Transverse colon (tissue), 4 donors: Measurements from ENCODE around the gene TWF1. TPM values are rescaled to one million over a fixed set of nuclear protein-coding genes. Genes with fewer than 3 reads are reported as not detected.

Experiments
- DNase-seq: peaks from one replicate; pipeline ENCODE4 v3.0.0-alpha.2; 2019
- H3K27ac ChIP-seq, 4 donors: fragments of 200-600 bp; sonication (generic); 2 replicates each; pipeline ENCODE4 v1.5.1; 2016 to 2018; ENCODE audit warnings: inconsistent platforms in 4 of 4
- H3K27me3 ChIP-seq: fragments of 200-600 bp; sonication (generic); 2 replicates; pipeline ENCODE4 v1.5.1; 2017; ENCODE audit warnings: inconsistent platforms
- H3K36me3 ChIP-seq, 4 donors: fragments of 200-600 bp; sonication (generic); 2 replicates each; pipeline ENCODE4 v1.5.1; 2017 to 2019; ENCODE audit warnings: inconsistent platforms in 4 of 4
- H3K4me1 ChIP-seq, 4 donors: fragments of 200-600 bp; sonication (generic); 2 replicates each; pipeline ENCODE4 v1.5.1; 2017 to 2020; ENCODE audit warnings: inconsistent platforms in 4 of 4
- H3K4me3 ChIP-seq, 4 donors: fragments of 200-600 bp; sonication (generic); 1 replicate in 1 of 4; 2 replicates in 3 of 4; pipeline versions ENCODE4 v1.5.1 to v1.6.1; 2017 to 2019; ENCODE audit warnings: inconsistent platforms in 4 of 4
- H3K9me3 ChIP-seq, 2 donors: fragments of 200-600 bp; sonication (generic); 2 replicates each; pipeline ENCODE4 v1.5.1; 2017 to 2019; ENCODE audit warnings: inconsistent platforms in 2 of 2
- CTCF ChIP-seq, 5 experiments: fragments of 200-600 bp in 3 of 5; fragments of 450-650 bp in 2 of 5; sonication (generic) in 3 of 5; IDR thresholded peaks; 1 replicate in 2 of 5; 2 replicates in 3 of 5; pipeline ENCODE4 v1.5.1; 2016 to 2017; ENCODE audit warnings: antibody characterized with exemption in 5 of 5, inconsistent platforms in 3 of 5, mild to moderate bottlenecking in 2 of 5, moderate library complexity in 1 of 5
- EP300 ChIP-seq: sonication (generic); formaldehyde crosslinking; IDR thresholded peaks from one replicate; pipeline ENCODE4 v1.6.1; 2017; ENCODE audit warnings: antibody characterized with exemption, low read depth
- POLR2A ChIP-seq: fragments of 450-650 bp; IDR thresholded peaks from one replicate; pipeline ENCODE4 v1.6.1; 2016; ENCODE audit warnings: antibody characterized with exemption, mild to moderate bottlenecking, moderate library complexity
- POLR2AphosphoS5 ChIP-seq, 3 donors: sonication (generic); formaldehyde crosslinking; IDR thresholded peaks; one replicate each; pipeline ENCODE4 v1.6.1; 2016; ENCODE audit warnings: antibody characterized with exemption in 3 of 3
- WGBS, 2 donors: methylation state at CpG; one replicate each; pipeline ENCODE4 v1.1.5; 2018; ENCODE audit warnings: low coverage in 1 of 2; 5-methylcytosine and 5-hydroxymethylcytosine counted together
- in situ Hi-C, 4 donors: fragments of 200-750 bp; cut with MboI; loops; one replicate each; pipeline versions ENCODE4 v1.15.0 to v1.15.1; 2017; ENCODE audit warnings: low sequenced_read_pairs in 3 of 4, low pct_ligation_motif_present in 1 of 4, low pct_unique_long_range_greater_than_20kb in 1 of 4
- intact Hi-C: fragments of 100-400 bp; cut with DNase I; formaldehyde crosslinking; loops from one replicate; pipeline ENCODE4 v1.15.1; 2023; ENCODE audit warnings: low total_unique reads
- total RNA-seq, 4 donors: library from RNA; depleted of rRNA; stranded (reverse); fragments of >200 nt; gene quantifications; one replicate each; pipeline ENCODE4 v1.1.0, GENCODE V29; 2016

TWF1 gene
- total RNA-seq, 4 donors from 2014 or later = 32.8 to 99.9 (median 62.5) TPM

DNA sequence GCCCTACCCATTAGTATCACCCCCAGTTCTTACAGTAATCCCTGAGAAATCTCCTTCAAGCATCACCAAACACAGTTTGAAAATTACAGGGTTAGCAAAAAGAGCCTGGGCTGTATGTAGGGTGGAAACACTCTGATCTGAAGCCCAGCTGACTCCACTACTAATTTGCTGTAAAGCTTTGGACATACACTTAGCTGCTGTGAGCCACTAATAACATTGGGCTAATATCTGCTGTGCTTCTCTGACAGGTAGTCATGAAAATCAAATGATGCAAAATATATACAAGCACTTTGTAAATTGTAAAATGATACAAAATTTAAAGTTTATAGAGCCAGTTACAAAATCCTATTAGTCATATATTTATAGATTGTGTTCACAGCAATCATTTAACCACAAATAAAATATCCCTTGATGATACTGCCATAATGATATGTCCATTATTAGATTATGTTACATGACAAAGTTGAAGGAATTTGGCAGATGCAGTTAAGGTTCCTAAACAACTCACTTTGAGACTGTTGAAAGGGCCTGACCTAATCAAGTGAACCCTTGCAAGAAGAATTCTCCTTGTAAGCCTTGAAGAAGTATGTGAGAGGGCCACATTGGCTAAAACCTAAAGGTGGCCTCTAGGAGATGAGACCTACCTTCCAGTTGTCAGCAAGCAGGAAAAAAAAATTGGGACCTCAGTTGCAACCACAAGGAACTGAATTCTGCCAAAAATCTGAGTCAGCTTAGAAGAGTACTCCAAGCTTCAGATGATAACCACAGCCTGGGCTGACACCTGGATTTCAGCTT, 19.0 kb downstream of the TWF1 start:
- TF ChIP-seq POLR2AphosphoS5 (IDR thresholded peaks at IDR 0.05) (no peak), CTCF (IDR thresholded peaks at IDR 0.05) (no peak), EP300 (no peak), POLR2A (no peak)
- Histone ChIP-seq H3K4me1 (no peaks in the 10 kb centered on the region), H3K4me3 (no peak overlapping the region), H3K9me3 (no peaks in the 10 kb centered on the region), H3K27me3 (no peaks in the 10 kb centered on the region), H3K36me3 (peaks cover 0 to 48% (median 22%) of the 10 kb centered on the region in 4 donors), H3K27ac (no peak overlapping the region)
- DNase-seq = no peak
- intact Hi-C loops (no loop called here), in situ Hi-C loops (no loop called here)

DNA sequence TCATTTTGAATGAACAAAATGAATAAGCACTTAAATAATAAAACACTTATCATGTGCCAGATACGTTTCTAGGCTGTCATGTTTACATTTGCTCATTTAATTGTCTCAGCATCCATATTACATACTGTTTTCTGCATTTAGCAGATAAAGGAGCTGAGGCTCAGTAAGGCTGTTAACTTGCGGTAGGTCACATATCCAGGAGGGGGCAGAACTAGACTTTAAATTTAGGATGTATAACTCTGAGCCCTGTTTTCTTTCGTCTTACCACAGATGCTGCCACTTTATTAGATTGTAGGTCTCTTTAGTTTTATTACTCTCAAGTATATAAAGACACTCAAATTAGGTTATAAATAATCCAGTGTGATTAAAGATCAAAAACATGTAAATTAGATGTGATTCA, 29.6 kb downstream of the TWF1 start:
- no peaks in the 10 kb centered on the region for H3K27me3 ChIP-seq
- H3K27ac ChIP-seq = no peak overlapping the region
- TF ChIP-seq CTCF (IDR thresholded peaks at IDR 0.05) (no peak), EP300 (no peak), POLR2A (no peak), POLR2AphosphoS5 (IDR thresholded peaks at IDR 0.05) (no peak)
- H3K4me1 ChIP-seq = no peaks in the 10 kb centered on the region
- H3K4me3 ChIP-seq = no peak overlapping the region
- no peaks in the 10 kb centered on the region for H3K9me3 ChIP-seq
- peaks cover 0 to 65% (median 22%) of the 10 kb centered on the region in 4 donors for H3K36me3 ChIP-seq
- 53 to 63% methylated on average over 3 of the region's 3 CpGs for WGBS, 2 donors
- intact Hi-C loops (no loop called here), in situ Hi-C loops (loop anchor here in 2 of 4 donors (10.0 kb wide), 1 partner anchor 108 kb away; no protein-coding TSS in a partner anchor)
- no peak for DNase-seq

- intact Hi-C loops = no loop called here
- no peaks in the 10 kb centered on the region for H3K27me3 ChIP-seq
Observed at GRCh38 chr12:43766291-43766690, 39.8 kb downstream of the TWF1 start.

DNA sequence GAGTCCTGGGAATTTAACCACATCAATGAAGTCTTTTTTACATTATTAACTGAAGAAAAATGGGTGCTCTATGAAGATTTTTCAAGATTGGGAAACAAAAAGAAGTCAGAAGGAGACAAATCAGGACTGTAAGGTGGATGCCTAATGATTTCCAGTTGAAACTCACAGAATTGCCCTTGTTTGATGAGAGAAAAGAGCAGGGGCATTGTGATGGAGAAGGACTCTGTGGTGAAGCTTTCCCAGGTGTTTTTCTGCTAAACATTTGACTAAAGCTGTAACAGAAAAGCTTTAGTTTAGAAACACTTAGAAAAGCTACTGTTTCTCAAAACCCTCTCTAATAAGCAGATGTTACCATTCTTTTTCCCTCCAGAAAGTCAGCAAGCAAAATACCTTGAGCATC, 41.6 kb downstream of the TWF1 start:
- Histone ChIP-seq H3K27me3 (no peaks in the 10 kb centered on the region), H3K9me3 (no peaks in the 10 kb centered on the region), H3K4me1 (peaks cover 5 to 36% (median 14%) of the 10 kb centered on the region in 4 donors), H3K27ac (no peak overlapping the region), H3K36me3 (peaks cover 0 to 10% (median 0%) of the 10 kb centered on the region in 4 donors), H3K4me3 (no peak overlapping the region)
- TF ChIP-seq POLR2A (no peak), EP300 (no peak), POLR2AphosphoS5 (IDR thresholded peaks at IDR 0.05) (no peak), CTCF (IDR thresholded peaks at IDR 0.05) (no peak)
- no peak for DNase-seq
- in situ Hi-C loops = no loop called here
- intact Hi-C loops = no loop called here

More at GRCh38 chr12:43766291-43766690, 39.8 kb downstream of the TWF1 start:
- Histone ChIP-seq H3K36me3 (peaks cover 0 to 21% (median 5%) of the 10 kb centered on the region in 4 donors), H3K27ac (no peak overlapping the region), H3K4me1 (peaks cover 0 to 19% (median 4%) of the 10 kb centered on the region in 4 donors), H3K4me3 (no peak overlapping the region), H3K9me3 (no peaks in the 10 kb centered on the region)
- in situ Hi-C loops = no loop called here
- no peak for TF ChIP-seq EP300
- no peak for TF ChIP-seq POLR2A
- TF ChIP-seq CTCF (IDR thresholded peaks at IDR 0.05) = no peak
- TF ChIP-seq POLR2AphosphoS5 (IDR thresholded peaks at IDR 0.05) = no peak
- DNase-seq = no peak
